ENCODE results near the gene MAMDC4.

DNA sequence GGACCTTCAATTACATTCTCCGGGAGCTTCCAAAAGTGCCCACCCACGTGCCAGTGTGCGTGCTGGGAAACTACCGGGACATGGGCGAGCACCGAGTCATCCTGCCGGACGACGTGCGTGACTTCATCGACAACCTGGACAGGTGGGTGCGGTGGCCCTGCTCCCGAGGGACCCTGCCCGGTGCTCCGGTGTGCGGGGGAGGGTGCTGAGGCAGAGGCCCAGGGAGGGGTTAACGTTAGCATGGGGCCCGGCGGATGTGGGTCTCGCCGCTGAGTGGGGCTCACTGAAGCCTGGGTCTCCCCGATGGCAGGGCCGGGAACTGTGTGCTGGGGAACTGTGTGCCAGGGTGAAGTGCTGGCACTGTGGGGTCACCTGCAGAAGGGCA is 20.4 kb upstream of the MAMDC4 start:
- TF ChIP-seq, protein P1, sequence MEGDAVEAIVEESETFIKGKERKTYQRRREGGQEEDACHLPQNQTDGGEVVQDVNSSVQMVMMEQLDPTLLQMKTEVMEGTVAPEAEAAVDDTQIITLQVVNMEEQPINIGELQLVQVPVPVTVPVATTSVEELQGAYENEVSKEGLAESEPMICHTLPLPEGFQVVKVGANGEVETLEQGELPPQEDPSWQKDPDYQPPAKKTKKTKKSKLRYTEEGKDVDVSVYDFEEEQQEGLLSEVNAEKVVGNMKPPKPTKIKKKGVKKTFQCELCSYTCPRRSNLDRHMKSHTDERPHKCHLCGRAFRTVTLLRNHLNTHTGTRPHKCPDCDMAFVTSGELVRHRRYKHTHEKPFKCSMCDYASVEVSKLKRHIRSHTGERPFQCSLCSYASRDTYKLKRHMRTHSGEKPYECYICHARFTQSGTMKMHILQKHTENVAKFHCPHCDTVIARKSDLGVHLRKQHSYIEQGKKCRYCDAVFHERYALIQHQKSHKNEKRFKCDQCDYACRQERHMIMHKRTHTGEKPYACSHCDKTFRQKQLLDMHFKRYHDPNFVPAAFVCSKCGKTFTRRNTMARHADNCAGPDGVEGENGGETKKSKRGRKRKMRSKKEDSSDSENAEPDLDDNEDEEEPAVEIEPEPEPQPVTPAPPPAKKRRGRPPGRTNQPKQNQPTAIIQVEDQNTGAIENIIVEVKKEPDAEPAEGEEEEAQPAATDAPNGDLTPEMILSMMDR (conservative IDR thresholded peaks at IDR 0.05; ENCODE audit: low read length) = no peak
- TF ChIP-seq EZH2phosphoT487 (IDR thresholded peaks at IDR 0.05; ENCODE audit: borderline replicate concordance, low read depth, low read length) = no peak
